Naive B cell (primary cell): ENCODE measurements around the gene ACBD6. TPM values are rescaled to one million over a fixed set of nuclear protein-coding genes. Genes with fewer than 3 reads are reported as not detected.
A peak's percentile ranks its signal among the peaks of the same experiment; 100 is the strongest.
"Not testable (repeated sequence)": the region's sequence is repeated elsewhere in the genome, so short reads cannot be mapped to it uniquely, and the experiment has no call there.

ENCODE experiments used
- ATAC-seq, 2 donors: fragments of 150-1000 bp; cut with Tn5 transposase; 2 replicates each; pipeline ENCODE4 v1.10.0; 2021; ENCODE audit warnings: low read depth in 2 of 2, mild to moderate bottlenecking in 2 of 2, moderate library complexity in 2 of 2
- DNase-seq: peaks from one replicate; pipeline ENCODE4 v3.0.0; 2022
- H3K27ac Mint-ChIP-seq, 6 donors: one replicate each; pipeline ENCODE4 v1.8.0; 2020 to 2022; ENCODE audit warnings: mild to moderate bottlenecking in 6 of 6, mixed read lengths in 6 of 6, moderate library complexity in 5 of 6, inconsistent platforms in 2 of 6
- H3K27me3 Mint-ChIP-seq, 3 donors: one replicate each; pipeline ENCODE4 v1.8.0; 2021 to 2022; ENCODE audit warnings: mixed read lengths in 3 of 3, mild to moderate bottlenecking in 1 of 3
- H3K36me3 Mint-ChIP-seq, 2 donors: one replicate each; pipeline ENCODE4 v1.8.0; 2020 to 2022; ENCODE audit warnings: mixed read lengths in 2 of 2, inconsistent platforms in 1 of 2, mild to moderate bottlenecking in 1 of 2
- H3K4me1 Mint-ChIP-seq, 3 donors: one replicate each; pipeline ENCODE4 v1.8.0; 2020 to 2022; ENCODE audit warnings: mixed read lengths in 3 of 3, inconsistent platforms in 1 of 3, mild to moderate bottlenecking in 1 of 3, moderate library complexity in 1 of 3
- H3K4me3 Mint-ChIP-seq, 8 donors: one replicate each; pipeline ENCODE4 v1.8.0; 2020 to 2022; ENCODE audit warnings: mild to moderate bottlenecking in 8 of 8, mixed read lengths in 8 of 8, moderate library complexity in 8 of 8, inconsistent platforms in 2 of 8
- H3K9me3 Mint-ChIP-seq, 7 donors: one replicate each; pipeline ENCODE4 v1.8.0; 2020 to 2022; ENCODE audit warnings: mixed read lengths in 7 of 7, mild to moderate bottlenecking in 5 of 7, inconsistent platforms in 2 of 7, moderate library complexity in 1 of 7
- polyA plus RNA-seq, 6 donors: library from polyadenylated mRNA; unstranded; fragments of 300-500 nt; fragmentation: Illumina TruSeq; gene quantifications; one replicate each; pipeline ENCODE4 v1.2.3, GENCODE V29; 2021; ENCODE audit warnings: low read depth in 6 of 6

Gene ACBD6
- polyA plus RNA-seq, 6 donors from 2014 or later, result 27.8 to 41.2 (median 37.4) TPM

GRCh38 chr1:180456191-180456590 lies 46.2 kb downstream of the ACBD6 start:
- H3K27ac Mint-ChIP-seq, result no peak overlapping the region
- H3K9me3 Mint-ChIP-seq, result peaks cover 2 to 43% (median 37%) of the 10 kb centered on the region in 7 donors
- H3K4me1 Mint-ChIP-seq, result peaks cover 20 to 24% (median 21%) of the 10 kb centered on the region in 3 donors
- no peaks in the 10 kb centered on the region for H3K27me3 Mint-ChIP-seq
- H3K4me3 Mint-ChIP-seq, result no peak overlapping the region
- DNase-seq (no peak), ATAC-seq (no peak)
- peaks cover 31 to 41% of the 10 kb centered on the region in 2 donors for H3K36me3 Mint-ChIP-seq

GRCh38 chr1:180451504-180451903 lies 50.9 kb downstream of the ACBD6 start:
- Mint-ChIP-seq H3K27me3 (no peaks in the 10 kb centered on the region), H3K4me1 (peaks cover 15 to 24% (median 19%) of the 10 kb centered on the region in 3 donors), H3K36me3 (peaks cover 31 to 36% of the 10 kb centered on the region in 2 donors), H3K27ac (no peak overlapping the region), H3K4me3 (no peak overlapping the region), H3K9me3 (peaks cover 0 to 45% (median 34%) of the 10 kb centered on the region in 7 donors)
- DNase-seq, result no peak
- ATAC-seq, result no peak

GRCh38 chr1:180444522-180444921 lies 57.9 kb downstream of the ACBD6 start:
- Mint-ChIP-seq H3K27ac (no peak overlapping the region), H3K4me3 (no peak overlapping the region), H3K4me1 (peaks cover 8 to 17% (median 11%) of the 10 kb centered on the region in 3 donors), H3K9me3 (peaks cover 0 to 9% (median 4%) of the 10 kb centered on the region in 7 donors), H3K27me3 (no peaks in the 10 kb centered on the region), H3K36me3 (peaks cover 0 to 10% of the 10 kb centered on the region in 2 donors)
- no peak for ATAC-seq
- no peak for DNase-seq

- H3K27ac Mint-ChIP-seq, result peak overlapping the region in 2 of 6 donors; percentile 26 to 72
- peaks cover 6 to 8% (median 8%) of the 10 kb centered on the region in 3 donors for H3K4me1 Mint-ChIP-seq
- DNase-seq (no peak), ATAC-seq (no peak)
- H3K4me3 Mint-ChIP-seq, result no peak overlapping the region
- peaks cover 0 to 9% (median 4%) of the 10 kb centered on the region in 7 donors for H3K9me3 Mint-ChIP-seq
- H3K36me3 Mint-ChIP-seq, result peaks cover 0 to 23% of the 10 kb centered on the region in 2 donors
- no peaks in the 10 kb centered on the region for H3K27me3 Mint-ChIP-seq
These were observed 62.0 kb downstream of the ACBD6 start for GRCh38 chr1:180440335-180440734.

- no peak for DNase-seq
- H3K36me3 Mint-ChIP-seq, result peaks cover 0 to 17% of the 10 kb centered on the region in 2 donors
- H3K9me3 Mint-ChIP-seq, result peaks cover 0 to 3% (median 0%) of the 10 kb centered on the region in 7 donors
These were observed 66.8 kb downstream of the ACBD6 start for GRCh38 chr1:180435566-180435965.

GRCh38 chr1:180433873-180434272 lies 68.5 kb downstream of the ACBD6 start:
- peaks cover 0 to 8% (median 0%) of the 10 kb centered on the region in 7 donors for H3K9me3 Mint-ChIP-seq
- ATAC-seq, result no peak
- peaks cover 6 to 22% of the 10 kb centered on the region in 2 donors for H3K36me3 Mint-ChIP-seq

More at GRCh38 chr1:180435566-180435965, 66.8 kb downstream of the ACBD6 start:
- Mint-ChIP-seq H3K4me1 (peaks cover 12 to 28% (median 18%) of the 10 kb centered on the region in 3 donors), H3K27ac (no peak overlapping the region), H3K27me3 (no peaks in the 10 kb centered on the region), H3K4me3 (no peak overlapping the region)
- ATAC-seq, result no peak

GRCh38 chr1:180431683-180432082 lies 70.7 kb downstream of the ACBD6 start:
- H3K9me3 Mint-ChIP-seq, result peaks cover 0 to 8% (median 0%) of the 10 kb centered on the region in 7 donors
- no peak for ATAC-seq
- H3K27me3 Mint-ChIP-seq, result no peaks in the 10 kb centered on the region
- H3K36me3 Mint-ChIP-seq, result peaks cover 7 to 22% of the 10 kb centered on the region in 2 donors
- H3K4me3 Mint-ChIP-seq, result no peak overlapping the region
- peaks cover 16 to 31% (median 20%) of the 10 kb centered on the region in 3 donors for H3K4me1 Mint-ChIP-seq
- no peak overlapping the region for H3K27ac Mint-ChIP-seq
- DNase-seq, result no peak

More at GRCh38 chr1:180433873-180434272, 68.5 kb downstream of the ACBD6 start:
- H3K4me3 Mint-ChIP-seq, result no peak overlapping the region
- H3K27ac Mint-ChIP-seq, result peak overlapping the region in 1 of 6 donors; percentile 79
- H3K27me3 Mint-ChIP-seq, result no peaks in the 10 kb centered on the region
- DNase-seq, result no peak
- peaks cover 12 to 33% (median 20%) of the 10 kb centered on the region in 3 donors for H3K4me1 Mint-ChIP-seq

- no peaks in the 10 kb centered on the region for H3K27me3 Mint-ChIP-seq
- no peak for DNase-seq
- H3K27ac Mint-ChIP-seq, result peak overlapping the region in 2 of 6 donors; percentile 55 to 73
- peaks cover 22 to 49% (median 26%) of the 10 kb centered on the region in 3 donors for H3K4me1 Mint-ChIP-seq
- peaks cover 7 to 19% of the 10 kb centered on the region in 2 donors for H3K36me3 Mint-ChIP-seq
- no peak overlapping the region for H3K4me3 Mint-ChIP-seq
- H3K9me3 Mint-ChIP-seq, result peaks cover 0 to 8% (median 0%) of the 10 kb centered on the region in 7 donors
- ATAC-seq, result no peak
These were observed 73.3 kb downstream of the ACBD6 start for GRCh38 chr1:180428782-180429695.

GRCh38 chr1:180425952-180426351 lies 76.4 kb downstream of the ACBD6 start:
- DNase-seq (no peak), ATAC-seq (no peak)
- Mint-ChIP-seq H3K27ac (no peak overlapping the region), H3K36me3 (peaks cover 21 to 30% of the 10 kb centered on the region in 2 donors), H3K9me3 (peaks cover 3 to 14% (median 12%) of the 10 kb centered on the region in 7 donors), H3K4me3 (peak overlapping the region in 1 of 8 donors; percentile 29), H3K4me1 (peaks cover 17 to 33% (median 21%) of the 10 kb centered on the region in 3 donors), H3K27me3 (no peaks in the 10 kb centered on the region)

- H3K4me3 Mint-ChIP-seq, result peak overlapping the region in 1 of 8 donors; percentile 22
- peak overlapping the region in 4 of 6 donors; percentile 5 to 87 (median 46) for H3K27ac Mint-ChIP-seq
- H3K27me3 Mint-ChIP-seq, result no peaks in the 10 kb centered on the region
- peaks cover 5 to 15% (median 13%) of the 10 kb centered on the region in 7 donors for H3K9me3 Mint-ChIP-seq
- H3K4me1 Mint-ChIP-seq, result peaks cover 17 to 36% (median 21%) of the 10 kb centered on the region in 3 donors
- ATAC-seq (no peak), DNase-seq (no peak)
- H3K36me3 Mint-ChIP-seq, result peaks cover 29 to 37% of the 10 kb centered on the region in 2 donors
These were observed 77.4 kb downstream of the ACBD6 start for GRCh38 chr1:180424848-180425457.

- no peak for DNase-seq
- Mint-ChIP-seq H3K4me3 (no peak overlapping the region), H3K4me1 (peaks cover 12 to 25% (median 16%) of the 10 kb centered on the region in 3 donors), H3K9me3 (peaks cover 5 to 19% (median 10%) of the 10 kb centered on the region in 7 donors), H3K27ac (no peak overlapping the region), H3K36me3 (peaks cover 32 to 35% of the 10 kb centered on the region in 2 donors), H3K27me3 (no peaks in the 10 kb centered on the region)
- no peak for ATAC-seq
These were observed 80.8 kb downstream of the ACBD6 start for GRCh38 chr1:180421614-180422013.

- not testable (repeated sequence) for ATAC-seq, H3K4me3 Mint-ChIP-seq, DNase-seq, H3K27me3 Mint-ChIP-seq, H3K27ac Mint-ChIP-seq
- Mint-ChIP-seq H3K36me3 (peaks cover 35 to 37% of the 10 kb centered on the region in 2 donors), H3K4me1 (peaks cover 10 to 21% (median 16%) of the 10 kb centered on the region in 3 donors), H3K9me3 (peaks cover 5 to 23% (median 15%) of the 10 kb centered on the region in 7 donors)
These were observed 81.2 kb downstream of the ACBD6 start for GRCh38 chr1:180421145-180421544.

- no peaks in the 10 kb centered on the region for H3K27me3 Mint-ChIP-seq
- H3K9me3 Mint-ChIP-seq, result peaks cover 4 to 17% (median 12%) of the 10 kb centered on the region in 7 donors
- peaks cover 30 to 47% of the 10 kb centered on the region in 2 donors for H3K36me3 Mint-ChIP-seq
- H3K27ac Mint-ChIP-seq, result no peak overlapping the region
- no peak overlapping the region for H3K4me3 Mint-ChIP-seq
- DNase-seq (no peak), ATAC-seq (no peak)
- peaks cover 0 to 4% (median 0%) of the 10 kb centered on the region in 3 donors for H3K4me1 Mint-ChIP-seq
These were observed 86.3 kb downstream of the ACBD6 start for GRCh38 chr1:180415985-180416633.
